Keratinocyte (primary cell): ENCODE results near the gene NPR1. TPM values are rescaled to one million over a fixed set of nuclear protein-coding genes. Genes with fewer than 3 reads are reported as not detected.

Source experiments
- DNase-seq: peaks from one replicate; pipeline ENCODE4 v3.0.0-alpha.2; 2011; ENCODE audit warnings: low read depth, missing footprints, low spot score
- FAIRE-seq: peaks from 2 replicates; lab custom pipeline; 2011; peaks lifted over from hg19 to GRCh38; lab: Jason Lieb, UNC
- H2AFZ ChIP-seq: 2 replicates; pipeline ENCODE4 v1.6.0; 2012; ENCODE audit warnings: low read length, control low read depth, inconsistent platforms; ENCODE audit not compliant: control insufficient read depth
- H3K27ac ChIP-seq: 2 replicates; pipeline ENCODE4 v1.5.1; 2011; ENCODE audit warnings: low read length; ENCODE audit not compliant: control insufficient read depth, insufficient read depth
- H3K27me3 ChIP-seq: 3 replicates; pipeline ENCODE4 v1.6.0; 2011; ENCODE audit warnings: low read length; ENCODE audit not compliant: control insufficient read depth, insufficient read depth; ENCODE audit errors: extremely low read depth
- H3K36me3 ChIP-seq, 2 experiments: 2 replicates in 1 of 2; 3 replicates in 1 of 2; pipeline ENCODE4 v1.5.1; 2011; ENCODE audit warnings: low read length in 2 of 2, mild to moderate bottlenecking in 1 of 2; ENCODE audit not compliant: control insufficient read depth in 2 of 2, insufficient read depth in 2 of 2; ENCODE audit errors: extremely low read depth in 1 of 2
- H3K4me1 ChIP-seq: 3 replicates; pipeline ENCODE4 v1.5.1; 2011; ENCODE audit warnings: low read length; ENCODE audit not compliant: control insufficient read depth, insufficient read depth; ENCODE audit errors: extremely low read depth
- H3K4me2 ChIP-seq: 3 replicates; pipeline ENCODE4 v1.6.0; 2011; ENCODE audit warnings: low read depth, low read length; ENCODE audit not compliant: control insufficient read depth, insufficient read depth; ENCODE audit errors: extremely low read depth
- H3K4me3 ChIP-seq, 3 experiments: fragments of 200-600 bp in 1 of 3; sonication (generic) in 1 of 3; 2 replicates in 2 of 3; 3 replicates in 1 of 3; pipeline ENCODE4 v1.5.1; 2011 to 2016; ENCODE audit warnings: low read length in 3 of 3, mild to moderate bottlenecking in 3 of 3, control low read depth in 2 of 3, inconsistent platforms in 1 of 3, low read depth in 1 of 3, mixed read lengths in 1 of 3, mixed run types in 1 of 3, moderate library complexity in 1 of 3; ENCODE audit not compliant: control insufficient read depth in 2 of 3, insufficient read depth in 2 of 3; ENCODE audit errors: extremely low read depth in 1 of 3
- H3K79me2 ChIP-seq: 2 replicates; pipeline ENCODE4 v1.6.0; 2012; ENCODE audit warnings: low read length; ENCODE audit not compliant: control insufficient read depth, insufficient read depth
- H3K9ac ChIP-seq: 3 replicates; pipeline ENCODE4 v1.6.0; 2011; ENCODE audit warnings: low read length; ENCODE audit not compliant: control insufficient read depth, insufficient read depth; ENCODE audit errors: extremely low read depth
- H3K9me1 ChIP-seq: 3 replicates; pipeline ENCODE4 v1.6.0; 2011; ENCODE audit warnings: low read length; ENCODE audit not compliant: control insufficient read depth, insufficient read depth; ENCODE audit errors: extremely low read depth
- H3K9me3 ChIP-seq: 2 replicates; pipeline ENCODE4 v1.5.1; 2012; ENCODE audit warnings: low read depth, low read length; ENCODE audit not compliant: control insufficient read depth
- H4K20me1 ChIP-seq: 3 replicates; pipeline ENCODE4 v1.6.0; 2011; ENCODE audit warnings: low read length; ENCODE audit not compliant: control insufficient read depth, insufficient read depth; ENCODE audit errors: extremely low read depth
- EZH2 ChIP-seq: IDR thresholded peaks from one replicate; pipeline ENCODE4 v1.6.1; 2012; ENCODE audit warnings: inconsistent platforms, mild to moderate bottlenecking, low read length, moderate library complexity
- dilution Hi-C: fragments of 300-500 bp; cut with MboI; formaldehyde crosslinking; loops from one replicate; pipeline ENCODE4 v1.7.0; 2020; ENCODE audit warnings: low sequenced_read_pairs; ENCODE audit not compliant: extremely low pct_ligation_motif_present
- polyA plus RNA-seq, 5 experiments: library from polyadenylated mRNA; depleted of rRNA in 3 of 5; stranded (reverse) in 3 of 5; stranded (forward) in 1 of 5; unstranded in 1 of 5; fragments of >200 nt; gene quantifications; 1 replicate in 1 of 5; 2 replicates in 3 of 5; 3 replicates in 1 of 5; pipeline versions ENCODE4 v1.2.1 to v1.2.3, GENCODE V29; 2011 to 2012; ENCODE audit warnings: missing spikeins in 2 of 5, low read depth in 1 of 5, low replicate concordance in 1 of 5
- TF ChIP-seq, protein P1 (sequence below), 3 experiments: IDR thresholded peaks in 1 of 3; conservative IDR thresholded peaks in 1 of 3; optimal IDR thresholded peaks in 1 of 3; 2 replicates in 2 of 3; 3 replicates in 1 of 3; pipeline versions ENCODE3 to v1.5.1; 2011; ENCODE audit warnings: low read length in 3 of 3, mild to moderate bottlenecking in 3 of 3, moderate library complexity in 2 of 3, control low read depth in 1 of 3, inconsistent platforms in 1 of 3; ENCODE audit not compliant: insufficient read depth in 2 of 3; ENCODE audit errors: extremely low read depth in 1 of 3

The NPR1 gene
- polyA plus RNA-seq, 1 donor (not counting 4 experiments of a cell fraction or from before 2014, with no cell fraction given), result not detected

DNA sequence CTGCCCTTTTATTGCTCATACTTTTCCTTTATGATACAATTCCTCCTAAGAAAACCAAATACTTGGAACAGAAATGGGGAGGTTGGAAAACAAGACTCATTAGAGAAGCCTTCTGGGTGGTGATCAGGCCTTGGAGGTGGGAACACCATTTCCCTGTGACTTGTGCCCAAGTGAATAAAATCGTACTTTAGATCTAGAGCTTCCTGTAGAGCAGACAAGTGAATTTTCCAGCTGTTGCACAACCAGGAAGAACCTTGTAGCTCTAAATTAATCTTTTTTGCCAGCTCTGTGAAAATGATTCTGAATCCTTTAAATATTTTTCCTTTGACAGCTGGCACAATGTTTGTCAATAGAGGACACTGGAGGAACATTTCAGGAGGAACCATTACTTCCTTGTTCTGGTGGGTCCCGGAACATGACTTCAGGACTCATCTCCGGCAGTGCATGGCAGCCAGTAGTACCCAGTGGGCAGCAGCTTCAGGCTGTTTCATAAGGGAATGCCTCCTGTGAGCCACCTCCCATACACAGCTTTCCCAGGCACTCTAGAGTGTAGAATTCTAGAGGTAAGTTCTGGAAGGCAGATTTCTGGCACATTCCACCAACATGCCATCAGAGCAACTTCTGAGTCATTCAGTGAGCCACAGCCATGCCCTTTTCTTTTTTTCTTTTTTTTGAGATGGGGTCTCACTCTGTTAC, 25.5 kb upstream of the NPR1 start:
- Histone ChIP-seq H3K9ac (no peak overlapping the region), H3K27ac (no peak overlapping the region), H4K20me1 (no peaks in the 10 kb centered on the region), H3K9me1 (no peaks in the 10 kb centered on the region), H2AFZ (peak overlapping the region; percentile 24), H3K4me1 (peaks cover 8% of the 10 kb centered on the region), H3K9me3 (no peaks in the 10 kb centered on the region), H3K27me3 (no peaks in the 10 kb centered on the region), H3K79me2 (no peaks in the 10 kb centered on the region), H3K4me2 (peak overlapping the region; percentile 15), H3K36me3 (no peaks in the 10 kb centered on the region), H3K4me3 (no peak overlapping the region)
- TF ChIP-seq EZH2, result no peak
- TF ChIP-seq, protein P1, sequence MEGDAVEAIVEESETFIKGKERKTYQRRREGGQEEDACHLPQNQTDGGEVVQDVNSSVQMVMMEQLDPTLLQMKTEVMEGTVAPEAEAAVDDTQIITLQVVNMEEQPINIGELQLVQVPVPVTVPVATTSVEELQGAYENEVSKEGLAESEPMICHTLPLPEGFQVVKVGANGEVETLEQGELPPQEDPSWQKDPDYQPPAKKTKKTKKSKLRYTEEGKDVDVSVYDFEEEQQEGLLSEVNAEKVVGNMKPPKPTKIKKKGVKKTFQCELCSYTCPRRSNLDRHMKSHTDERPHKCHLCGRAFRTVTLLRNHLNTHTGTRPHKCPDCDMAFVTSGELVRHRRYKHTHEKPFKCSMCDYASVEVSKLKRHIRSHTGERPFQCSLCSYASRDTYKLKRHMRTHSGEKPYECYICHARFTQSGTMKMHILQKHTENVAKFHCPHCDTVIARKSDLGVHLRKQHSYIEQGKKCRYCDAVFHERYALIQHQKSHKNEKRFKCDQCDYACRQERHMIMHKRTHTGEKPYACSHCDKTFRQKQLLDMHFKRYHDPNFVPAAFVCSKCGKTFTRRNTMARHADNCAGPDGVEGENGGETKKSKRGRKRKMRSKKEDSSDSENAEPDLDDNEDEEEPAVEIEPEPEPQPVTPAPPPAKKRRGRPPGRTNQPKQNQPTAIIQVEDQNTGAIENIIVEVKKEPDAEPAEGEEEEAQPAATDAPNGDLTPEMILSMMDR (optimal IDR thresholded peaks at IDR 0.05 in 1 of 3, IDR thresholded peaks at IDR 0.05 in 1 of 3, conservative IDR thresholded peaks at IDR 0.05 in 1 of 3; ENCODE audit: extremely low read depth in 1 of 3, insufficient read depth in 2 of 3, low read length in 3 of 3), result no peak
- DNase-seq, result no peak
- peak; percentile 13 for FAIRE-seq
- dilution Hi-C loops, result no loop called here

DNA sequence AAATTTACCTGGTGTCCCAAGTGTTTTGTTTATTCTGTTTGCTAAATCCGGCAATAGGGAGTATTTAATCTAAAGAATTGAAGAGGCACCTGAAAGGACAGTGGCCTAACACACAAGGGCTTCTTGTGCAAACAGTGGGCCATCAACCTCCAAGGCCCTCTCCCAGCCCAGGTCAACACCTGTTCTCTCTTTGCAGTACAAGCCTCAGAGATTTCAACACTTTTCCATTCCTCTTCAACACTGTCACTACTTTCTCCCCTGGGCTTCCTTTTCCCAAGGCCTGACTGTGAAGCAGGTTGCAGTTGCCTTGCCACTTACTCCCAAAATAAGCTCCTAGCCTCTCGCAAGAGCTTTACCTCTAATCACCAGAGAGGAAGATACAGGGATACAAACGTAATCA, 23.2 kb upstream of the NPR1 start:
- no peaks in the 10 kb centered on the region for H4K20me1 ChIP-seq
- no peak overlapping the region for H3K9ac ChIP-seq
- no peak for TF ChIP-seq EZH2
- TF ChIP-seq, protein P1 (optimal IDR thresholded peaks at IDR 0.05 in 1 of 3, IDR thresholded peaks at IDR 0.05 in 1 of 3, conservative IDR thresholded peaks at IDR 0.05 in 1 of 3; ENCODE audit: extremely low read depth in 1 of 3, insufficient read depth in 2 of 3, low read length in 3 of 3), result no peak
- no peaks in the 10 kb centered on the region for H3K9me1 ChIP-seq
- no peak for DNase-seq
- peaks cover 12% of the 10 kb centered on the region for H3K4me1 ChIP-seq
- H3K27ac ChIP-seq, result no peak overlapping the region
- H2AFZ ChIP-seq, result no peak overlapping the region
- no peaks in the 10 kb centered on the region for H3K27me3 ChIP-seq
- no peak overlapping the region for H3K4me3 ChIP-seq
- H3K4me2 ChIP-seq, result no peak overlapping the region
- dilution Hi-C loops, result no loop called here
- no peak for FAIRE-seq
- H3K36me3 ChIP-seq, result no peaks in the 10 kb centered on the region
- H3K9me3 ChIP-seq, result no peaks in the 10 kb centered on the region
- H3K79me2 ChIP-seq, result peaks cover 13% of the 10 kb centered on the region
